OCI-LY1 (cell line): ENCODE data around the gene NADK2.
A peak's percentile ranks its signal among the peaks of the same experiment; 100 is the strongest.

Experiments
- EZH2 ChIP-seq: fragments of 200-600 bp; sonication (generic), shearing (Covaris generic); IDR thresholded peaks from 2 replicates; pipeline ENCODE4 v1.8.0; 2017; ENCODE audit warnings: borderline replicate concordance, mixed run types, mild to moderate bottlenecking, antibody characterized with exemption, low read length, moderate library complexity, mixed read lengths
- TF ChIP-seq, protein P1 (sequence below): fragments of 200-600 bp; sonication (generic), shearing (Covaris generic); IDR thresholded peaks from 2 replicates; pipeline ENCODE4 v1.5.1; 2017; ENCODE audit warnings: mild to moderate bottlenecking, antibody characterized with exemption, low read length, moderate library complexity, mixed read lengths

DNA sequence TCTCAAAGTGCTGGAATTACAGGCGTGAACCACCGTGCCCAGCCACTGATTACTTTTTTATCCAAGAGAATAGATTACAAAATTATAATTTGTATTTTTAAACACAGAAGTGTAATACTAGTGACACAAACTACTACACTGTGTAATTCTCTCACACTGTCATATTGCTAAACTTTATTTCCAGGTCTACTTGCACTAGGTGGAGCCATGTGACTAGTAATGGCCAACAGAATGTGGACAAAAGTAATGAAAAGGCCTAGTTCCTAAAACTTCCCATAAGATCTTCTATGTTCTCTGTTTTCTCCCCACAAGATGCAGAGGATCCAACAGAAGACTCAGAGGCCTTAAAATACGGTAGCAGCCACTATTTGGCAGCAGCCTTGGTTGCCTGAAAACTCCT, 27.3 kb downstream of the NADK2 start:
- TF ChIP-seq, protein P1, sequence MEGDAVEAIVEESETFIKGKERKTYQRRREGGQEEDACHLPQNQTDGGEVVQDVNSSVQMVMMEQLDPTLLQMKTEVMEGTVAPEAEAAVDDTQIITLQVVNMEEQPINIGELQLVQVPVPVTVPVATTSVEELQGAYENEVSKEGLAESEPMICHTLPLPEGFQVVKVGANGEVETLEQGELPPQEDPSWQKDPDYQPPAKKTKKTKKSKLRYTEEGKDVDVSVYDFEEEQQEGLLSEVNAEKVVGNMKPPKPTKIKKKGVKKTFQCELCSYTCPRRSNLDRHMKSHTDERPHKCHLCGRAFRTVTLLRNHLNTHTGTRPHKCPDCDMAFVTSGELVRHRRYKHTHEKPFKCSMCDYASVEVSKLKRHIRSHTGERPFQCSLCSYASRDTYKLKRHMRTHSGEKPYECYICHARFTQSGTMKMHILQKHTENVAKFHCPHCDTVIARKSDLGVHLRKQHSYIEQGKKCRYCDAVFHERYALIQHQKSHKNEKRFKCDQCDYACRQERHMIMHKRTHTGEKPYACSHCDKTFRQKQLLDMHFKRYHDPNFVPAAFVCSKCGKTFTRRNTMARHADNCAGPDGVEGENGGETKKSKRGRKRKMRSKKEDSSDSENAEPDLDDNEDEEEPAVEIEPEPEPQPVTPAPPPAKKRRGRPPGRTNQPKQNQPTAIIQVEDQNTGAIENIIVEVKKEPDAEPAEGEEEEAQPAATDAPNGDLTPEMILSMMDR, result peak; percentile 35; the same call in 1 of the 2 replicates
- no peak for TF ChIP-seq EZH2
